HEK293T (cell line): ENCODE data around the gene MINDY2.

Experiments
- CTCF ChIA-PET: fragments of 350-600 bp; formaldehyde crosslinking; extraction: SDS; loops from one replicate; lab custom pipeline; 2021; ENCODE audit warnings: antibody characterized with exemption, inconsistent platforms; lab: Yijun Ruan, JAX
- POLR2A ChIA-PET: fragments of 350-600 bp; formaldehyde crosslinking; extraction: SDS; loops from one replicate; lab custom pipeline; 2020; ENCODE audit warnings: antibody characterized with exemption, inconsistent platforms; lab: Yijun Ruan, JAX
- DNase-seq: peaks from one replicate; pipeline ENCODE4 v3.0.0; 2012; ENCODE audit warnings: mixed read lengths; ENCODE audit errors: extremely low spot score
- ARNT ChIP-seq: fragments of 450-650 bp; IDR thresholded peaks from 2 replicates; pipeline ENCODE4 v1.6.1; 2017; ENCODE audit warnings: mild to moderate bottlenecking
- BHLHE40 ChIP-seq: fragments of 450-650 bp; IDR thresholded peaks from 2 replicates; pipeline ENCODE4 v1.6.1; 2016; ENCODE audit warnings: mild to moderate bottlenecking, moderate library complexity, borderline replicate concordance
- CTBP1 ChIP-seq: fragments of 450-650 bp; IDR thresholded peaks from 2 replicates; pipeline ENCODE4 v1.6.1; 2016; ENCODE audit warnings: borderline replicate concordance
- ELF4 ChIP-seq: fragments of 450-650 bp; IDR thresholded peaks from 2 replicates; pipeline ENCODE4 v1.6.1; 2017; ENCODE audit warnings: antibody characterized with exemption
- FOXA1 ChIP-seq: fragments of 450-650 bp; IDR thresholded peaks from 2 replicates; pipeline ENCODE4 v1.6.1; 2016; ENCODE audit warnings: mild to moderate bottlenecking
- FOXK2 ChIP-seq: fragments of 450-650 bp; IDR thresholded peaks from 2 replicates; pipeline ENCODE4 v1.6.1; 2016; ENCODE audit warnings: mild to moderate bottlenecking
- FOXM1 ChIP-seq: fragments of 450-650 bp; IDR thresholded peaks from 2 replicates; pipeline ENCODE4 v1.6.1; 2017; ENCODE audit warnings: mild to moderate bottlenecking, borderline replicate concordance
- HDGF ChIP-seq: fragments of 450-650 bp; IDR thresholded peaks from 2 replicates; pipeline ENCODE4 v1.6.1; 2017; ENCODE audit warnings: antibody characterized with exemption, borderline replicate concordance
- L3MBTL2 ChIP-seq: fragments of 450-650 bp; conservative IDR thresholded peaks from 2 replicates; pipeline ENCODE4 v1.6.1; 2016; ENCODE audit warnings: mild to moderate bottlenecking
- LEF1 ChIP-seq: fragments of 450-650 bp; IDR thresholded peaks from 2 replicates; pipeline ENCODE4 v1.6.1; 2017; ENCODE audit warnings: mild to moderate bottlenecking, borderline replicate concordance
- NFRKB ChIP-seq: fragments of 450-650 bp; IDR thresholded peaks from 2 replicates; pipeline ENCODE4 v1.6.1; 2016; ENCODE audit warnings: mild to moderate bottlenecking, moderate library complexity
- PKNOX1 ChIP-seq: fragments of 450-650 bp; IDR thresholded peaks from 2 replicates; pipeline ENCODE4 v1.6.1; 2016
- SP1 ChIP-seq: fragments of 450-650 bp; IDR thresholded peaks from 2 replicates; pipeline ENCODE4 v1.6.1; 2017
- SUZ12 ChIP-seq: fragments of 450-650 bp; IDR thresholded peaks from 2 replicates; pipeline ENCODE4 v1.6.1; 2016; ENCODE audit warnings: mild to moderate bottlenecking
- TARDBP ChIP-seq: fragments of 450-650 bp; IDR thresholded peaks from 2 replicates; pipeline ENCODE4 v1.6.1; 2016
- ZNF384 ChIP-seq: fragments of 450-650 bp; IDR thresholded peaks from 2 replicates; pipeline ENCODE4 v1.6.1; 2016

The MINDY2 gene

DNA sequence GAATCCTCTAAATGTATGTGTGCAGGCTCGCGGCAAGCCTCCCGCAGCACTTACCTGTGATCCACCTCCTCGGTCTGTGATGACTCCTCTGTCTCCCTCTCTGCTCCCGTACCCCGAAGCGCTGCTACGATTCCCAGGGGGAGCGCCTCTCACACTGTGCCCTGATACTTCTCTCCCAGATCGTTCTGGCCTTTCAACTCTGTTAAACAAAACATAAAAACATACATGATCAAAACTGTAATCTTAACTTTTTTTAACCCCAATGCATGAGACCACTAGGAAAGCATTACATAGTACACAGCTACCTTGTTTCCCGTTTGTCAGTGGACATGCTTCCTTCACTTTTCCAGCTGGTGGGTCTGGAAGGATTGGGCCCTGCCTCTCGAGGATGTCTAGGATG lies 115.8 kb downstream of the MINDY2 start:
- TF ChIP-seq NFRKB = no peak
- TF ChIP-seq SP1 = no peak
- no peak for TF ChIP-seq TARDBP
- TF ChIP-seq FOXM1 = no peak
- TF ChIP-seq SUZ12 = no peak
- no peak for TF ChIP-seq HDGF
- no peak for TF ChIP-seq FOXK2
- TF ChIP-seq CTBP1 = no peak
- no peak for TF ChIP-seq ARNT
- no peak for TF ChIP-seq FOXA1
- TF ChIP-seq L3MBTL2 = no peak
- TF ChIP-seq LEF1 = no peak
- ChIA-PET POLR2A (no interaction called here), CTCF (no interaction called here)
- DNase-seq = no peak

DNA sequence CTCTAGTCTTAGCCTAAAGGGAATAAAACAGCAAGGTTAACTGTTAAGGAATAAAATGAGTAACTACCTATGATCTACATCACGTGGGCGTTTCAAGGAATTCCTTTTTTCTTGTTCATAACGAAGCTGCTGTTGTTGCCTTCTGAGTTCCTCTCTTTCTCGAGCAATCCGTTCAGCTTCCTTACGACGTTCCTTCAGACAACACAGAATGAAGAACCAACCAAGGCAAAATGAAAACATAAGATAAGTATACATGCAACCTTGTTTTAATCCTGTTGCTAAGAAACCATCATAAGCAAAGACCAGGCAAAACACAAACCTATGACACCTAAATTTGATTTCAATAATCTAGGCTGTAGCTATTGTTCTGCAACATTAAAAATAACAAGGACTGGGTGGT lies 118.3 kb downstream of the MINDY2 start:
- TF ChIP-seq SP1 (no peak), FOXA1 (no peak), SUZ12 (no peak), NFRKB (no peak), ELF4 (no peak), L3MBTL2 (no peak), ZNF384 (no peak), FOXM1 (no peak), LEF1 (no peak), PKNOX1 (no peak), CTBP1 (no peak), ARNT (no peak), FOXK2 (no peak), TARDBP (no peak), BHLHE40 (no peak), HDGF (no peak)
- no peak for DNase-seq
- CTCF ChIA-PET = no interaction called here
- POLR2A ChIA-PET = no interaction called here

- CTCF ChIA-PET = no interaction called here
- DNase-seq = no peak
- TF ChIP-seq FOXA1 (no peak), ZNF384 (no peak), FOXM1 (no peak), CTBP1 (no peak), LEF1 (no peak), HDGF (no peak), ELF4 (no peak), PKNOX1 (no peak), TARDBP (no peak), ARNT (no peak), NFRKB (no peak), SUZ12 (no peak), FOXK2 (no peak), BHLHE40 (no peak), L3MBTL2 (no peak), SP1 (no peak)
- POLR2A ChIA-PET = no interaction called here
Measured at GRCh38 chr15:58898150-58898680, 127.1 kb downstream of the MINDY2 start.

DNA sequence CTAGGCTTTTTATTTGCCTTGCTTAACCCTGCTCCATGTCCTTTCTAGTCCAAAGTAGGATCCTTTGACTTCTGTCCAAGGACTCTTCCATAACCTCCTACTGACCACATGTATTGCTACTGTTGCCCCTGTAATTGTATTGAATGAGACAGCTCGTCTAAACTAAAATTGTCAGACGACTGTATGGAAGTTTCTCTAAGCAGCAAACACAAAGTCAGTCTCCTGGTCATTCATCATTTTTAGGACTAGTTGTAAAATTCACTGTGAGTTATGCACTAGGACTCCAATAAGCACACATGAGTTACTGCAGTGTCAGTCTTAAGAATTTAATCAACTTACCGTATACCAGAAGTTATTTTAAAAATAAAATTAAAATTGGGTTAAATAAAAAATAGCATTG lies 129.5 kb downstream of the MINDY2 start:
- ChIA-PET POLR2A (no interaction called here), CTCF (interaction anchor here (1.0 kb wide), 1 partner anchor 39 kb away, joined by 3 read pairs; no protein-coding TSS in a partner anchor)
- peak; percentile 57 for TF ChIP-seq PKNOX1
- no peak for TF ChIP-seq ZNF384
- TF ChIP-seq ELF4 = no peak
- DNase-seq = no peak

DNA sequence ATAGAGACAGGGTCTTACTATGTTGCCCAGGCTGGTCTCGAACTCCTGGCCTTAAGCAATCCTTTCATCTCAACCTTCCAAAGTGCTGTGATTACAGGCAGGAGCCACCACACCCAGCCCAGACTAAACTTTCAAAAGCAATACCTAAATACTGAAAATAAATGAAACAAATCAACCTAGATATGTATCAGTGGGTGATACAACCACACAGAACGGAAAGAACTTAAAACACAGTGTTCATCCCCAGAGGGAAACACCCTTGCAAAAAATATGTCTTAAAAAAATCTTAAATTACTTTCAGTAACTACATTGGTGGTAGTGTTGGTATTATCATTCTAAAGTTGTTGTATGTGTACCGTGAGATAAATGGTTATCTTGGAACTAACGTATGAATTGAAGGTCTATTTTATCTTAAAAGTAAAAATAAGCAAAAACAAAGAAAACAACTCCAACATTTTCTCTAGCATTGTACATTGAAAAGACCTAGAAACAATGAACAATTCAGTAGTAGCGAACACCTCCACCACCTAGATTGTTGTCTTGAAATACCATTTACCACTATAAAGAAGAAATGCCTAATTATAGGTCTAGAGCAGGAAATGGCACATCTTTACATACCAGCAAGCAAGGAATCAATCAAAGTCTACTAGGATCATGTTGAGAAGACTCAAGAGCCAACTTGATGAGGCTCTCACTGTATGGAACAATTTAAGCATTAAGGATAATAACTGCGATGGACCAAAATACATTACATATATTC lies 137.6 kb downstream of the MINDY2 start:
- no peak for TF ChIP-seq SP1
- TF ChIP-seq LEF1 = no peak
- no peak for TF ChIP-seq FOXK2
- TF ChIP-seq CTBP1 = no peak
- TF ChIP-seq TARDBP = no peak
- no peak for TF ChIP-seq NFRKB
- TF ChIP-seq ARNT = no peak
- no peak for TF ChIP-seq L3MBTL2
- TF ChIP-seq HDGF = no peak
- TF ChIP-seq FOXA1 = no peak
- no peak for DNase-seq
- POLR2A ChIA-PET = no interaction called here
- CTCF ChIA-PET = interaction anchor here (0.6 kb wide), 1 partner anchor 13 kb away, joined by 3 read pairs; no protein-coding TSS in a partner anchor

GRCh38 chr15:58909616-58910015 lies 138.5 kb downstream of the MINDY2 start:
- ChIA-PET CTCF (no interaction called here), POLR2A (no interaction called here)
- no peak for DNase-seq
- no peak for TF ChIP-seq CTBP1
- no peak for TF ChIP-seq ELF4
- TF ChIP-seq HDGF = no peak
- no peak for TF ChIP-seq ZNF384
- no peak for TF ChIP-seq FOXM1
- TF ChIP-seq BHLHE40 = no peak
- no peak for TF ChIP-seq FOXK2
- TF ChIP-seq ARNT = no peak
- TF ChIP-seq FOXA1 = no peak
- no peak for TF ChIP-seq PKNOX1
- no peak for TF ChIP-seq LEF1
- no peak for TF ChIP-seq L3MBTL2
- no peak for TF ChIP-seq NFRKB
- no peak for TF ChIP-seq SP1
- no peak for TF ChIP-seq SUZ12
- TF ChIP-seq TARDBP = no peak
